EL (cell line): Measurements from ENCODE around the gene SDC3.

ENCODE experiments used
- DNase-seq: peaks from one replicate; pipeline ENCODE4 v3.0.0-alpha.2; 2016

The SDC3 gene

GRCh38 chr1:30927448-30927847 is 18.9 kb upstream of the SDC3 start:
- no peak for DNase-seq

- DNase-seq = peak; percentile 63
Measured at GRCh38 chr1:30923597-30923996, 15.0 kb upstream of the SDC3 start.

GRCh38 chr1:30920827-30921226 is 12.3 kb upstream of the SDC3 start:
- no peak for DNase-seq

- DNase-seq = peak; percentile 66
Measured at GRCh38 chr1:30919025-30919881, 10.7 kb upstream of the SDC3 start.

- DNase-seq = no peak
Measured at GRCh38 chr1:30916296-30916695, 7.7 kb upstream of the SDC3 start.

GRCh38 chr1:30915491-30916230 is 7.1 kb upstream of the SDC3 start:
- DNase-seq = no peak

GRCh38 chr1:30914931-30915330 is 6.4 kb upstream of the SDC3 start:
- DNase-seq = no peak

- DNase-seq = no peak
Measured at GRCh38 chr1:30914587-30914922, 6.0 kb upstream of the SDC3 start.

- peak; percentile 29 for DNase-seq
Measured at GRCh38 chr1:30912913-30913652, 4.5 kb upstream of the SDC3 start.

GRCh38 chr1:30912224-30912623 is 3.7 kb upstream of the SDC3 start:
- DNase-seq = no peak

GRCh38 chr1:30911059-30911954 is 2.7 kb upstream of the SDC3 start:
- peak; percentile 87 for DNase-seq

- no peak for DNase-seq
Measured at GRCh38 chr1:30909365-30910068, 959 bp upstream of the SDC3 start.

- DNase-seq = no peak
Measured at GRCh38 chr1:30908316-30908695, 252 bp downstream of the SDC3 start.

GRCh38 chr1:30907481-30908315 is 860 bp downstream of the SDC3 start:
- DNase-seq = no peak

GRCh38 chr1:30906631-30907441 is 1.7 kb downstream of the SDC3 start:
- no peak for DNase-seq

- DNase-seq = no peak
Measured at GRCh38 chr1:30905916-30906620, 2.5 kb downstream of the SDC3 start.

GRCh38 chr1:30905403-30905802 is 3.2 kb downstream of the SDC3 start:
- DNase-seq = no peak

- no peak for DNase-seq
Measured at GRCh38 chr1:30904962-30905335, 3.6 kb downstream of the SDC3 start.

GRCh38 chr1:30904191-30904961 is 4.2 kb downstream of the SDC3 start:
- no peak for DNase-seq
